ENCODE results near the gene DCUN1D1.

Gene DCUN1D1

GRCh38 chr3:182902236-182902635 lies 78.1 kb downstream of the DCUN1D1 start:
- in situ Hi-C loops (cut with MboI; ENCODE audit: low sequenced_read_pairs), result no loop called here

DNA sequence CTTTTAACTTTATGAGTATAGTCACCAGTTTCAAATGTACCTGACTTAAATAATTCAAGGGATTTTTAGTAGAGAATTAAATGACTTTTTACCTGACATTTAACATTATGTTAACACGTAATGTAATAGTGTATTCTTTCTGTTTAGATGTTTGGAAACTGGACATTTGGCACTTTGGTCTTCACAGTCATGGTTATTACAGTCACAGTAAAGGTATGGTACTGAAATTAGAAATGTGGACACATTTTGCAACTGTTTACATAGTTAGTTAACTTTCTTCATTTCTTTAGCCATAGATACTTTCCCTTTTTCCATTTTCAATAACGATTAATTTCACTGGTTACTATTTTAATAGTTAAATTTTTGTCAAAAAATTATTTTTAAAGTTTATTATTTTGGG lies 83.8 kb downstream of the DCUN1D1 start:
- in situ Hi-C loops (cut with MboI; ENCODE audit: low sequenced_read_pairs), result no loop called here

DNA sequence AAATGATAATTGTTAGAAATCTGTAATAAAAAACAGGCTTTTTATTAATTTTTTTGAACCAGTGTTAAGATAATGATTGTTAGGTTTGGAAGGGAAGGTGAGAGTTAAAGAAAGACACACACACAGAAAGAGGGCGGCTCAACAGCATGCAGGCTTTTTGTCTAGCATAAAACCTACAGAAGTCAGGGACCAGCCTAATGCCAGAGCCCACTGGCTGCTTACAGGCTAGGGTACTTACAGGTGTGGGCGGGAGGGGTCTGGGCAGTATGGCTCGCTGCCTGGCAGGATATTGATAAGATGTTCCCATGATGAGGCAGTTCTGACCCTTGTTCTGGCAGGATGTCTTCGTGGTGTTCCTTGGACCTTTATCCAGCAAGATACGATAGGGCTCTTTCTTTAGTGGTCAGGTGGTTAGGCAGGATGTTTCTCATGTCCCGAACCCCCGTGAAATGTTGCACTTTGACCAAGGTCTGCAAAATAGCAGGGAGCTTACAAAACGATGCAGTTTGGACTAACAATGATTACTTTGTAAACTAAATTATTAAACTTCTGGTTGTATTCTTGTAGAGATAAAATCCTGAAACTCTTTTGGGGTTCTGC lies 84.7 kb downstream of the DCUN1D1 start:
- in situ Hi-C loops (cut with MboI; ENCODE audit: low sequenced_read_pairs), result no loop called here

DNA sequence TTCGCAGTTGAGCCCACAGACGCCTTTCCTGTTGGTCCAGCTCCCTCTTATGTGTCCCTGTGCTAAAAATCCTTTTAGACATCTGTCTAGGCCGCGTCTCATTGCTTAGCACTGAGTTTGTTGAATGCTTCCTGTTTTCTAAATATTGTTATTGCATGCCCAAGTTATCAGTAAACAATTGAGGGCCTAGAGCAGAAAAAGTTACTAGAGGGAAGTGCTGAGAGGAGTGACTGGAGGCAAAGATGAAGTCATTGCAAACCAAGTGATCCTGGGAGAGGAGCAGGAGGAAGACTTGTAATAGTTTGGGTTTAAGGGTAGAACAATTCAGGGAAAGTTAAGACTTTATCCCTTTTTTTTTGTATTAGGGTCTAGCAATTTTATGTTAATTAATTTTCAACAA lies 88.1 kb downstream of the DCUN1D1 start:
- in situ Hi-C loops (cut with MboI; ENCODE audit: low sequenced_read_pairs), result no loop called here

- in situ Hi-C loops (cut with MboI; ENCODE audit: low sequenced_read_pairs), result no loop called here
These were observed 89.0 kb downstream of the DCUN1D1 start for GRCh38 chr3:182891364-182891763.

GRCh38 chr3:182889948-182890629 lies 90.2 kb downstream of the DCUN1D1 start:
- in situ Hi-C loops (cut with MboI; ENCODE audit: low sequenced_read_pairs), result no loop called here

All from HL-60/S4 treated with phorbol 12-myristate 13-acetate at 8.2 ng/mL for 4 days and 3 days (cell line).